Activated CD4-positive, CD25-positive, alpha-beta regulatory T cell (primary cell): ENCODE measurements around the gene ARHGEF10L.

ENCODE experiments used
- DNase-seq, 4 experiments: peaks; one replicate each; lab custom pipeline; 2025; lab: John Stamatoyannopoulos, UW

ARHGEF10L gene

DNA sequence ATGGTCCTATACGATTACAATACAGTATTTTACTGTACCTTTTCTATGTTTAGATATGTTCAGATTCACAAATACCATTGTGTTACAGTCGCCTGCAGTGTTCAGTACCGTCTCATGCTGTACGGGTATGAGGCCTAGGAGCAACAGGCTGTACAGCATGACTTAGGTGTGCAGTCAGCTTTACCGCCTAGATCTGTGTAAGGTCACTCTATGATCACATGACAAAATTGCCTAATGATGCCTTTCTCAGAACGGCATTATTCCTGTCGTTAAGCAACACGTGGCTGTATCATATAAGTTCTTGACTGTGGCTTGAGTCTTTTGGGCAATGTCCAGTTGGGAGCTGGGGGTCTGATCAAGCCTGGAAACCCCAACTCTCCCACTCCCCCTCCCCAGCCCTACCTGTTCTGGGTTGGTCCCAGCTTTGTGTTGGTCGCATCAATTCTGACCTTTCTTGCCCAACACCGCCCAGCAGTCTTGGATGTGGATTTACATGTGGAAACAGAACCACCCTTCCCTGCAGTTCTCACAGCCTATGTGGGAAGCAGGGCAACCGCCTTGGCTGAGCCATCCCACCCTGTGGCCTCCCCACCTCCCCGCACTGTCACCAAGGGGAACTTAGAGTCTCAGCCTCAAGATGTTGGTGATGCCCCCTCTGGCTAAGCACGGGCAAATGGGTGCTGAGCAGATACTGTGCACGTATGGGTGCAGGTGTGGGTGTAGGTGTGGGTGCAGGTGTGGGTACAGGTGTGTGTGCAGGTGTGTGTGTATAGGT lies 135.4 kb downstream of the ARHGEF10L start:
- DNase-seq: no peak

DNA sequence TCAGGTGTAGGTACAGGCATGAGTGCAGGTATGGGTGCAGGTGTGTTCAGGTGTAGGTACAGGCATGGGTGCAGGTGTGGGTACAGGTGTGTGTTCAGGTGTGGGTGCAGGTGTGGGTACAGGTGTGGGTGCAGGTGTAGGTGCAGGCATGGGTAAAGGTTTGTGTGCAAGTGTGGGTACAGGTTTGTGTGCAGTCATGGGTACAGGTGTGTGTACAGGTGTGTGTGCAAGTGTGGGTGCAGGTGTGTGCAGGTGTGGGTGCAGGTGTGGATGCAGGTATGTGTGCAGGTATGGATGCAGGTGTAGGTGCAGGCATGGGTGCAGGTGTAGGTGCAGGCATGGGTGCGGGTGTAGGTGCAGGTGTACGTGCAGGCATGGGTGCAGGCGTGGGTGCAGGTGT lies 136.2 kb downstream of the ARHGEF10L start:
- DNase-seq: no peak

DNA sequence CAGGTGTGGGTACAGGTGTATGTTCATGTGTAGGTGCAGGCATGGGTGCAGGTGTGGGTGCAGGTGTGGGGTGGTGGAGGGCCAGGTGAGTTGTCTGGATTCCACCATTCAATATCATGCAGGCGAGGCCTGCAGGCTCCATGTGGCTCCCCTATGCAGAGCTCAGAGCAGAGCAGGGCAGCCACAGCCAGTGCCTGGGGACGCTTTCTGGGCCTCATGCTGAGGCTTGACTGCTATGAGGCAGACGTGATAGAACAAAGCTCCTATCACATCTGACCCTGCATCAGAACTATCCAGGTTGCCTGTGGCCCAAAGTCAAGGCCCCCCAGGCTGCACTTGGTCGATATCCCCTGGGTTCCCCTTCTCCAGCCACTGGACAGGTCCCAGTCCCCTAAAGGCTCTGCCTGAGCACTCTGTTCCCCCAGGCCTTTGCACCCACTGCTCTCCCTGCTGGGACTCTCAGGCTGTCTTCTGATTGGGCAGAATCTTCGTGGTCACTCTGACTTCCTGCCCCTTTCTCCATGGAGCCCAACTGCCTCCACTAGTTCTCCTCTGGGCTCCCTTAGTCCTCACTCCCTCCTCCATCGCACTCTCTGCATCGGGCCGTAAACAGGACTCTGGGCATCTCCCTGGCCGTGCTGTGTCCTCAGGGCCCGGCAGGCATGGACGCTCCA lies 137.0 kb downstream of the ARHGEF10L start:
- no peak for DNase-seq

DNA sequence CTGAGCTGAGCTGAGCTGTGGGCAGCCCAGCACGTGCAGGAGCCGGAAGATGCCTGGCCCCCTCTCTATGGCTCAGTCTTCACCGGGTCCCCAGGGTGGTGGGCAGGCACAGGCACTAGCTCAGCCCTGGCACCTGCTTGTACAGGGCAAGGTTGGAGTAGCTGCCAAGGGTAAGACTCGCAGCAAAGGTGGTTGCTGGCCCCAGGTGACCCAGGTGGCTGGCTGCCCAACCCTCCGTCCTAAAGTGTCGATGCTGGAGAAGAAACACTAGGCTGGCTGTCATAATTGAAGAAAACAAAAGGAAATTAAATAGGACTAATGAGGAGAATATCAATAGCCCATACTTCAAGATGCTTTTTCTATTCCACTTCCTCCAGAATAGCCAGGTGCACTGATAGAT lies 138.5 kb downstream of the ARHGEF10L start:
- no peak for DNase-seq

DNA sequence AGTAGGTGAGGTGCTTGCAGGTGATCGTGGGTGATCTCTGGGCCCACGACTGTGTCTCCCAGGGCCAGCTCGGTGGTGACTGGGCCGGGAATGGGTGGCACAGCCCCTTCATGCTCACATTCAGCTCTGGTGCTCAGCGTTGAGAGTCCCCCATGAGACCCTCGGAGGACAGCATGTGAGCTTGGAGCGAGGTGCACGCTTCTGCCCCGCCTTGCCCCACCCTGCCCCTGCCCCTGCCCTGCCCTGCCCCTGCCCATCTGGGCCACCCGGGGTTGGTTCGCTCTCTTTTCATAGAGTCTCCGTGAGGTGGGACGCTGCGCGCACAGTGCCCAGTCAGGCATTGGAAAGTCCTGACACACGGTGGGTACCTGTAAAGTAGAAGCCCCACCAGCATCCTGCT lies 140.4 kb downstream of the ARHGEF10L start:
- DNase-seq: no peak

DNA sequence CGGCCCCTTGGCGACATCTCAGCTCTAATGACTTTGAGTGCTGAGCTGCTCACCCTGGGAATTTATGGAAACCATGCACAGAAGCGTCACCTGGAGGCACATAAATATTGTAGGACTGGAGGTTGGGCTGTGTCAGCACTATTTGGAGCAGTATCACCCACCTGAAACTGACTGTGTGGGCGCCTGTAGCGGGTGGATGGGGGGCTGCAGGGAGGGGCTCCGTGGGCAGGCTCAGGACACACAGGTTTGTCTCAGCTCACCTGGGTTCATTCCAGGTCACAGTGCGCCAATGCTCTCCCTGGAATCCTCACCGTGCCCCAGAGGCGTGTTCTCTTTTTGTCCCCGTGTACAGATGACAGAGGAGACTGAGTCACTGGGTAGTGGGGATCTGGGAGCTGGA lies 140.8 kb downstream of the ARHGEF10L start:
- DNase-seq: no peak

DNA sequence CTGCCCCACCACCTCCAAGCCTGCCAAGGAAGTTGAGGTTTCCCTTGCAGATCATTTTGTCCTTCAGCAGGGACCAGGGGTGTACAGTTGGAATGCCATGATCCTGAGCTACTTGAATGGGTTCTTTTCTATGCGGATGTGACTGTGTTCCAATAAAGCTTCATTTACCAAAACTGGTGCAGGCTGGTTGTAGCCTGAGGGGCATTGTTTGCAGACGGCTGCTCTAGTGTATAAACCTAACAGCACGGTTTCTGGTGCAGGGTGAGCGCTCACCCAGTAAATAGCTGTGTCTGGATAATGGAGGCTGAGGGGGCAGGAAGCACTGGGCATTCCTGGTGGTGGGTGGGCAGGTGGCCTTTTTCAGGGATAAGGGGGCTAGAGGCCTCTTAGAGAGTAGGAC lies 142.9 kb downstream of the ARHGEF10L start:
- DNase-seq: no peak

DNA sequence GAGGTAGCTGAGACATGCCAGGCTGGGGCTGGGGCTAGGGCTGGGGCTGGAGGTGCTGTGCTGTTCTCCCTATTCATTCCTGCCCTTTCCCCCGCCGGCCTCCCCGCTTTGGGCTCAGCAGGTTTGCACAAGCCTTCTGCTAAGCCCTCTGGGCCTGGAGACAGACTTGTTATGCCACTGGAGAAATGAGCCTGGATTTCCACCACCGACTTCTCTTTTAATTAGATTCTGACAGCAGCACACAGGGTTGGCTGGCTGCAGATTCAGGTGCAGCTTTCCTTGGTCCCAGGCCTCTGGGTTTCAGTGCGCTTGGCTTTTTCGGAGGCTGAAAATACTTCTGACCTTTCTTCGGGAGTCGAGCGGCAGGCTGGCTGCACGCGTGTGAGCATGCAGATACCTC lies 144.1 kb downstream of the ARHGEF10L start:
- DNase-seq: no peak

DNA sequence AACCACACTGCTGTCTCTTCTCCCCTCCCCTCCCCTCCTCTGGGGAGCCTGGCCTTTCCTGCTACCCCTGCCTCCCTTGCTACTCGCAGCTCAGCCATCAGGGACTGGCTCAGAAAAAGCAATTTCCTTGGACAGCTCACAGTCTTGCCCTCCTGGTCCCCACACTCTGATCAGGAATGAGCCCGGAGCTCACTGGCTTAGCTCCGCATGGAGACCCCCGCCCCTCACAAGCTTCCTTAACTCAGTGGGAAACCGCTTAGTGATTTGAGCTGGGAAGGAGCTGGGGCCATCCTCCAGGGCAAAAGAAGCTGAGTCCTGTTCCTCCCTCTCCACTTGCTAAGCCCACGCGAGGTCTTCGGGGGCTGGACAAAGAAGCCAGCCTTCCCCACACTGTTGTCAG lies 145.3 kb downstream of the ARHGEF10L start:
- no peak for DNase-seq

DNA sequence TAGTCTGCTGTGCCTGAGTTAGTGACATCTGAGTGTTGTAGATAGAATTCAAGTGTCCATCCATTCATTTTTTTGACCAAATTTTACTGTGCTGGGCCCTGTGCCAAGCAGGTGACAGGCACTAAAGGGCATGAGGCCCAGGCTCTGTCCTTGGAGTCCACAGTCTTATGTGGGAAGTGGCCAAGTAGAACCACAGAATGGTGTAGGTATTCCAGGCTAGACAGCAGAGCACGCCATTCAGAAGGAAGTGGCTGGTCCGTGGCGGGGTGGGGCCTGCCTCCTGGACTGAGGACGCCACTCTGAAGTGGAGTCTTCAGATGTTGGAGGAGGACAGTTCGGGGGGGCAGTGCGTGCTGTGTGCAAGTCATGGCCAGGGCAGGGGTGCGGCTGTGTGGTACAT lies 146.8 kb downstream of the ARHGEF10L start:
- DNase-seq: no peak

DNA sequence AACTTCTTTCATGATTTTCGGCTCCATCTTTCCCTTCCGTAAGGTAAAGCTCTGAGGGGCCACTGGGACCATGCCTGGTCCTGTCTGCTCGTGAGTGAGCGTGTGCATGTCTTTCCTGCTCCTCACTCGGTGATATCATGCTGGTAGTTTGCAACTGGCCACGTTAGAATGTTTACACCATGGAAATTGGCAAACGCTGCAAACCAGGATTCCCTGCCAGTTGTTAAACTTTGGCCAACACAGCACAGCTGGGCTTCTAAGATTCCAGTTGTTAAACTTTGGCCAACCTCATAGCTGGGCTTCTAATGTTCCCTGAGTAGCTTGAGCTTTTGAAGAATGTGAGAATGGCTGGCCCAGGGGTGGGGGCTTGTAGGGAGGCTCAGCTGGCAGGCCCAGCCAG lies 147.6 kb downstream of the ARHGEF10L start:
- no peak for DNase-seq

DNA sequence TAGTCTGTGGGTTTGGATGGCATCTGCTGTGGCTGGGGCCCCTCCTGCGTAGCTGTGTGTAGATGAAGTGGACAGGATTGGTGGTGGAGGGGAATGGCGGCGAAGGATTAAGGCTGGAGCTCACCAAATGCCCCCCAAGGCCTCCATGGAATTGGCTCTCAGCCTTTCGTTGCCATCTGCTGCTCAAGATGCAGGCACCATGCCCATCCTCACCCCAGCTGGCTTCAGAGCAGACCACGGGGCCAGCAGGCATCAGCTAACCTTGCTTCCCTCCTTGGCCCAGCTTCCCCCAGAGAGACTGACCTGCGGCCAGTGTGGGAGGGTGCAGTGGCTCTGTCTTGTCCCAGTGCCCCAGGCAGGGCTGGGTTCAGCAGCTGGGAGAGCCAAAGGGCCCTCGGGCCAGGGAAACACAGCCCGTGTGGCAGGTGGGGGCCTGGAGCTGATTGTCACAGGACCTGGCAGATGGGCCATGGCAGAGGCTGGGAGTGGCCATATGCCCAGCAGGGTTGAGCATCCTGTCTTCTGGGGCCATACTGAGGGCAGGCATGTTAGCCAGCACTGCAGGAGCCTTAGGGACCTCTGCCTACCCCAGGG lies 148.8 kb downstream of the ARHGEF10L start:
- no peak for DNase-seq

DNA sequence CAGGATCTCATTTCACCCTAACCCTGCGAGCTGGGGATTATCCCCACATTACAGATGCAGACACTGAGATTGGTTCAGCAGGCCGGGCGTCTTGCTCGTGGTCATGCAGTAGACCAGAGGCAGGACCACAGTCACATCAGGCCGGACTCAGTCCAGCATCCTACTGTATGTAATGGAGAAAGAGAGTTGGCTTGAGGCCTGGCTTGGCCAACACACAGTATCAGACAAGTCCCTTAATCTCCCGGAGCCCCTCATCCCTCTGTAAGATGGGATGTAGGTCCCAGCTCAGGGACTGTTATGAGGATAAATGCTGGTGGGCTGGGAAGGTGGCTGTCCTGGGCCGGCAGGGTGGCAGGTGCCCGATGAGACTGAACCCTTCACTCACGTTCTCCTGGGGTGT lies 149.5 kb downstream of the ARHGEF10L start:
- no peak for DNase-seq

DNA sequence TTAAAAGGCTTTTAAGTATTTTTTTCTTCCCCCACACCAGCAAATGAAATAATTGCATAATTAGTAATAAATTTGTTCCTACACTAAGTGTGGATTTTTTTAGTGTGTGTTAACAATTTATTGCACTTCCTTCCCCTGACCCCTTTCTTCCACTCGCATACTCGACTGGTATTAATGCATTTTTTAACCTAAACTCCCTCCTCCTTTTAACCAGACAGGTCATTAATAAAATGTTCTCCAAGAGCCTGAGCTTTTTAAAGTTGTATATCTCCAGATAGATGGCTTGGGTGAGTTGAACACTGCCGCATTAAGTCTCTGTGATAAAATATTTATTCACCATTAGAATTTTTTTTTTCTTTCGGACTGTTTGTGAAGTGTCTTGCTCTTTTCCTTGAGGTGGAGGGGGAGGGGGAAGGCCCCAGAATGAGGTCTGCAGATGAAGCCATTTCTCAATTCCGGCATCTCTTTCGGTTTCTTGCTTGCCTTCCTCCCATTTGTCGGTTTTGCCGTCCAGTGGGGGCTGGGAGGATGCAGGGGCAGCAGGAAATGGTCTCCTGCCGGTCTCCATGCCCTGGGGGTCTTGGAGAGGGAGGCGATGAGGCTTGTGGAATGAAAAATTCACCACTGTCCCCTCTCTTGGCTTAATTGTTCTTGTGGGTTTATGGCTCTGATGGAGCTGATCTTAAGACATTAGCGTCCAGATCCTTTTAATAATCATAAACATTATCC lies 151.6 kb downstream of the ARHGEF10L start:
- no peak for DNase-seq

DNA sequence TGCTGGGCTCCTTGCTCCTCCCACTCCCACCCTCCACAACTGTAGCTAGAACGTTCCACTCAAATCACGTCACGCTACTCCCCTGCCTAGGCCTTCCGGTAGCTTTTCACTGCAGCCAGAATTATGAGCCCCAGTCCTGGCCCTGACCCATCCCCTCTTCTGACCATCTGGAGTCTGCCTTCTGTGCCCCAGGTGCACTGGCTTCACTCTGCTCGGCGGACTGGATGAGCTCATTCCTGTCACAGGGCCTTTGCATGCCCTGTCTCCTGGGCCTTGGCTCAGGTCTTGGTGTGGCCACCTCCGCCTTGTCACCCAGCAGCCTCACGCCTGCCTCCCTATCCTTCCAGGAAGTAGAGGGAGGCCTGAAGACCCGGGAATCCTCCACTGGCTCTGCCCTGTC lies 153.1 kb downstream of the ARHGEF10L start:
- DNase-seq: no peak

DNA sequence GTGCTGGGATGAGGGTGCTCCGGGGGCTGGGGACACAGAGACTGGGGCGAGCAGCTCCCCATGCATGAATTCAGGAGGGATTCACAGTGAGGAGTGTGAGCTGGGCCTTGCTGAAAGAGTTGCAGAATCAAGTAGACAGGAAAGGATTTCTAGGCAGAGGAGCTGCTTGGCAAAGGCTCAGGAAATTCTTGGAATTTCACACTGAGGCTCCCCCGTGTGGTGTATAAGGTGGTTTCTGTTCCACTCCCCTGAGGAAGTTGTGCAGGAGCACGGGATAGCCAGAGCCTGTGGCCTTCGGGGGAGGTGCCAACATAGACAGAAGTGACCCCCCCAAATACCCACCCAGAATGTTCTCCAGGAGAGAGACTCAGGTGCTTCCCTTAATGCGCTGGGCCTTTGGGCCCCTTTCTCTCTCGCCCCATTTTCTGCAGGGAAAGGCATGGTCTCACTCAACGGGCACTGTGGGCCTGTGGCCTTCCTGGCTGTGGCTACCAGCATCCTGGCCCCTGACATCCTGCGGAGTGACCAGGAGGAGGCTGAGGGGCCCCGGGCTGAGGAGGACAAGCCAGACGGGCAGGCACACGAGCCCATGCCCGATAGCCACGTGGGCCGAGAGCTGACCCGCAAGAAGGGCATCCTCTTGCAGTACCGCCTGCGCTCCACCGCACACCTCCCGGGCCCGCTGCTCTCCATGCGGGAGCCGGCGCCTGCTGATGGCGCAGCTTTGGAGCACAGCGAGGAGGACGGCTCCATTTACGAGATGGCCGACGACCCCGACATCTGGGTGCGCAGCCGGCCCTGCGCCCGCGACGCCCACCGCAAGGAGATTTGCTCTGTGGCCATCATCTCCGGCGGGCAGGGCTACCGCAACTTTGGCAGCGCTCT lies 157.2 kb downstream of the ARHGEF10L start:
- no peak for DNase-seq

DNA sequence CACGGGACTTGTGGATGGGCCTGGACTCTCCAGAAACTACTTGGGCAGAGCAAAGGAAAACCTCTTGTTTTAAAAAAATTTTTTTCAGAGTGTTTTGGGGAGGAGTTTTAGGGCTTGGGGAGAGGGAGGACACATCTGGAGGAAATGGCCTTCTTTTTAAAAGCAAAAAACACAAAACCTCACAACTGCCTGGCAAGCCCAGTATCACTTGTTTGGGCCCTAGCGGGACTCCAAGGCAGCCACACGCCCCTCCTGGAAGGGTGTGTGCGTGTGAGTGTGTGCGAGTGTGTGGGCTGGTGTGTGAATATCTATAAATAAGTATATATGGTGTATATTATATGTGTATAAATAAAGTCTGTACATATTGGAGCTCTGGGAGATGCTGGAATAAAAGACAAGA lies 158.0 kb downstream of the ARHGEF10L start:
- no peak for DNase-seq

DNA sequence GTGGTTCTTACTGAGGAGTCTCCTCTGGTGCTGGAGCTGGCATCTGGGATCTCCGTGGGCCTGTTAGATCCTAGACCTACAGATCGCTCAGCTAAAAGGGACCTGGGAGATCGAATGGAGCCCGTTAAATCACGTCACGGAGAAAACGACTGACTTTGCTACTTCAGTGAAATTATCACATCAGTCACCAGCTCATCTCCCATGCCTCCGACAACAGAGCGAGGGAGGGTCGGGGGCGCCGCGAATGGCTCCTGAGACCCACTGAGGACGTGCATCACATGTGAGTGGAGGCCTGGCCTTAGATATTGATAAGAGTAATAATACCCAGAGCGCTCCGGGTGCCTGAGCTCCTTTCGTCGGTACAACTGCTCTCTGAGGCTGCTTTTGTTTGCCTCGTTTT lies 160.1 kb downstream of the ARHGEF10L start:
- DNase-seq: no peak

DNA sequence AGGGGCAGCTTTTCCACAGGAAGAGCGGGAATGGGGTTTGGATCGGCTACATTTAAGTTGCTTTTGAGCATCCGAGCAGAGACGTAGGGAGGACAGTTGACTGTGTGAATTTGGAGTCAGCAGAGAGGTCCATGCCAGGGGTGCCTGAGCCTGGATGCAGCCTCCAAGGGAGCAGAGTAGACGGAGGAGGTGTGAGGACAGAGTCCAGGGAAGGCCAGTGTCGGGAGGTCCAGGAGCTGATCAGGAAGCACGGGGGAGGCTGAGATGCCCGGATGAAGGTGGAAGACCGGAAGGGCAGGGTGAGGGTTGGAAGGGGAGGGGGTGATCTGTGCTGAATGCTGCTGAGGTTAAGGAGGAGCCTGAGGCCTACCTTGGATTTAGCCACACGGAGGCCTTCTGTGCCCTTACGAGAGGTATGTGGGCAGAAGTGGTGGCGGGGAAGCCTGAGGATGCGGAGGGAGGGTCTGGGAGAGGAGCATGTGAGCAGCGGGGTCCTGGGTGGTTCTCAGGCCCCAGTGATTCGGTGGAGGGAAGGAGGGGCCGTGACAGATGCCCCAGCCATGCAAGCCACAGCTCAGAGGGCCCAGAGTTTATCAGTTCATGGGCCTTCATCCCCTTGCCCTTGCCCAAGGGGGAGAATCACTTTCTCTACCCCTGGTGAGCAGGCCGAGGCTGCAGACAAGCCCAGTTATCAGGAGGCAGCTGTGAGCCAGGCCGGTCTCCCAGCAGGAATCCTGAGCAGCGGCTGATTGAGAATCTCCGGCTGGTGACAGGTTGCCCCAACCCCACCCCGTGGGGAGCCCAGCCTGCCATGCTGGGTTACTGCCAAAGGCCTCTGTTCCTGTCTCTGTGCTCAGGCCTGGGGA lies 161.7 kb downstream of the ARHGEF10L start:
- DNase-seq: no peak

DNA sequence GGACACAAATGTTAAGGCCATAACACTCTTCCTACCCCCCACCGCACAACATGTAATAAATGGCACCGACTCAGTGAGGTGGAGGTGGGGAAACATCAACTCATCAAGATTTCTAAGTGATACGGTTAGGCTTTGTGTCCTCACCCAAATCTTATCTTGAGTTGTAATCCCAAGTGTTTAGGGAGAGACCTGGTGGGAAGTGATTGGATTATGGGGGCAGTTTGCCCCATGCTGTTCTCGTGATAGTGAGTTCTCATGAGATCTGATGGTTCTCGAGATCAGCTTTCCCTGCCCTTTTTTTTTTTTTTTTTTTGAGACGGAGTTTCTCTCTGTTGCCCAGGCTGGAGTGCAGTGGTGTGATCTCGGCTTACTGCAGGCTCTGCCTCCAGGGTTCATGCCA lies 164.7 kb downstream of the ARHGEF10L start:
- DNase-seq: no peak

DNA sequence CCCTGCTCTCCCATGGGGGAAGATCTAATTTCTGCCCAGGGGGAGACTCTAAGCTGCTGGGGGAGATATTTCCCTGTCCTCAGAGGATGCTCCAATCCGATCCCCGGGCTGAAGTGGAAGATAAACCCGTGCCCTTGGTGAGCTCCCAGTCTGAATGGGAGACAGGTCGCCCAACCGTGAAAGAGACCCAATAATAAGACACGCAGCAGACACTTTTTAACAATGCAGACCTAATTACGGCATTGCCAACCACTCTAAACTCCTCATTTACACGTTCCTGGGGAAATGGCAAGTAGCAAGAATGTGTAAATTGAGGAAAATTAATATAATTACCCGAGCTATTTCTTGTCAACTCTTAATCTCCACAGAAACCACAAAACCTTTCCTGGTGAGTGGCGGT lies 166.9 kb downstream of the ARHGEF10L start:
- DNase-seq: no peak
